HT-29 (cell line): ENCODE measurements around the gene PA2G4. TPM values are rescaled to one million over a fixed set of nuclear protein-coding genes. Genes with fewer than 3 reads are reported as not detected.

Experiments
- total RNA-seq: library from RNA; depleted of rRNA; stranded (reverse); fragments of >200 nt; shearing (Covaris generic); gene quantifications from 2 replicates; pipeline ENCODE4 v1.2.3, GENCODE V29; 2014; rRNA removed

The PA2G4 gene
- total RNA-seq, 1 experiment from 2014 or later = 247 TPM

Other genes with a start within 250 kb of the PA2G4 start
- gene PYM1, start 176.7 kb upstream of the PA2G4 start, total RNA-seq = 50.5 and 52.1 TPM in 2 replicates
- 5.5 and 5.9 TPM in 2 replicates for gene DGKA, start 173.4 kb upstream of the PA2G4 start, total RNA-seq
- gene PMEL, start 138.5 kb upstream of the PA2G4 start, total RNA-seq = 2.7 and 7.6 TPM in 2 replicates
- 46.8 and 49.4 TPM in 2 replicates for gene CDK2, start 137.7 kb upstream of the PA2G4 start, total RNA-seq
- 32.1 and 35.0 TPM in 2 replicates for gene RAB5B, start 130.5 kb upstream of the PA2G4 start, total RNA-seq
- 18.1 and 21.8 TPM in 2 replicates for gene SUOX, start 107.3 kb upstream of the PA2G4 start, total RNA-seq
- gene IKZF4, start 83.5 kb upstream of the PA2G4 start, total RNA-seq = 1.1 and 1.9 TPM in 2 replicates
- 171 and 219 TPM in 2 replicates for gene RPS26, start 62.6 kb upstream of the PA2G4 start, total RNA-seq
- 136 and 141 TPM in 2 replicates for gene ERBB3, start 24.4 kb upstream of the PA2G4 start, total RNA-seq
- 3,623 and 3,873 TPM in 2 replicates for gene RPL41, start 12.1 kb downstream of the PA2G4 start, total RNA-seq
- 3.9 and 4.1 TPM in 2 replicates for gene ZC3H10, start 13.7 kb downstream of the PA2G4 start, total RNA-seq
- 81.1 and 103 TPM in 2 replicates for gene ESYT1, start 23.7 kb downstream of the PA2G4 start, total RNA-seq
- 45.6 TPM in 2 replicates for gene MYL6B, start 48.0 kb downstream of the PA2G4 start, total RNA-seq
- 918 and 956 TPM in 2 replicates for gene MYL6, start 53.8 kb downstream of the PA2G4 start, total RNA-seq
- gene SMARCC2, start 84.9 kb downstream of the PA2G4 start, total RNA-seq = 15.5 and 20.2 TPM in 2 replicates
- 94.3 and 103 TPM in 2 replicates for gene RNF41, start 117.4 kb downstream of the PA2G4 start, total RNA-seq
- 57.1 and 69.9 TPM in 2 replicates for gene NABP2, start 119.8 kb downstream of the PA2G4 start, total RNA-seq
- 8.6 and 10.7 TPM in 2 replicates for gene SLC39A5, start 125.5 kb downstream of the PA2G4 start, total RNA-seq
- gene ANKRD52, start 153.8 kb downstream of the PA2G4 start, total RNA-seq = 8.1 and 13.4 TPM in 2 replicates
- 8.6 and 20.8 TPM in 2 replicates for gene COQ10A, start 162.4 kb downstream of the PA2G4 start, total RNA-seq
- 139 and 154 TPM in 2 replicates for gene CS, start 195.8 kb downstream of the PA2G4 start, total RNA-seq
- 129 and 152 TPM in 2 replicates for gene CNPY2, start 211.4 kb downstream of the PA2G4 start, total RNA-seq
- 28.8 and 30.9 TPM in 2 replicates for gene PAN2, start 229.4 kb downstream of the PA2G4 start, total RNA-seq
- gene IL23A, start 234.3 kb downstream of the PA2G4 start, total RNA-seq = 0.08 and 0.36 TPM in 2 replicates